Ishikawa (cell line): ENCODE results near the gene COL26A1.

Experiments
- CREB1 ChIP-seq: IDR thresholded peaks from 2 replicates; pipeline ENCODE4 v1.6.1; 2012; ENCODE audit warnings: low read depth
- RAD21 ChIP-seq: IDR thresholded peaks from 2 replicates; pipeline ENCODE4 v1.6.1; 2012; ENCODE audit warnings: low read depth
- TCF12 ChIP-seq: IDR thresholded peaks from 2 replicates; pipeline ENCODE4 v1.6.1; 2012; ENCODE audit warnings: low read depth
- ZBTB7A ChIP-seq: IDR thresholded peaks from 2 replicates; pipeline ENCODE4 v1.6.1; 2012; ENCODE audit warnings: low read depth

DNA sequence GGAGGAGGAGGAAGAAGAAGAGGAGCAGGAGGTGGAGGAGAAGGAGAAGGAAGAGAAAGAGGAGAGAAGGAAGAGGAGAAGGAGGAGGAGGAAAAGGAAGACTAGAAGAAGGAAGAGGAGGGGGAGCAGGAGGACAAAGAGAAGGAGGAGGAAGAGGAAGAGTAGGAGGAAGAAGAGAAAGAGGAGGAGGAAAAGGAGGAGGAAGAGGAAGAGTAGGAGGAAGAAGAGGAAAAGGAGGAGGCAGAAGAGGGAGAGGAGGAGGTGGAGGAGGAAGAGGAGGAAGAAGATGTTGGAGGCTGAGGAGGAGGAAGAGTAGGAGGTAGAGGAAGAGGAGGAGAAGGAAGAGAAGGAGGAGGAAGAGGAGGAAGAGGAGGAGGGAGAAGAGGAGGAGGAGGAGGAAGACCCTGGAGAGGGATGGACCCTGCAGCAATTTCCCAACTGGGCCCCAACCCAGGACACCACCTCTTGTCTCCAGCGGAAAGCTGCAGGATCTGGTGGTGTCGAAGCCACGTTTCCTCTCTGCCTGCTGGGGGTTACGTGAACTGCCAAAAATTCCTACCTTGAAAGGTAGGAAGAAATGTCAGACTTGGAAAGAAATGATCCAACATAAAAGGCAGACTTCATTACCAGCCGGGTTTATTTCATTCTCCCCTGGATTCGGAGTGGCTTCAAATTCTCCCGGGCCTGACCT is 38.9 kb downstream of the COL26A1 start:
- TF ChIP-seq RAD21 (no peak), TCF12 (no peak), ZBTB7A (no peak), CREB1 (no peak)
